ENCODE data around the gene SENP1.

- no peak for TF ChIP-seq CTCF (IDR thresholded peaks at IDR 0.05)
- no peak for TF ChIP-seq POLR2A (IDR thresholded peaks at IDR 0.05)
Observed at GRCh38 chr12:48067250-48067938, 38.5 kb downstream of the SENP1 start.
